ENCODE results near the gene USP10.

Gene USP10

DNA sequence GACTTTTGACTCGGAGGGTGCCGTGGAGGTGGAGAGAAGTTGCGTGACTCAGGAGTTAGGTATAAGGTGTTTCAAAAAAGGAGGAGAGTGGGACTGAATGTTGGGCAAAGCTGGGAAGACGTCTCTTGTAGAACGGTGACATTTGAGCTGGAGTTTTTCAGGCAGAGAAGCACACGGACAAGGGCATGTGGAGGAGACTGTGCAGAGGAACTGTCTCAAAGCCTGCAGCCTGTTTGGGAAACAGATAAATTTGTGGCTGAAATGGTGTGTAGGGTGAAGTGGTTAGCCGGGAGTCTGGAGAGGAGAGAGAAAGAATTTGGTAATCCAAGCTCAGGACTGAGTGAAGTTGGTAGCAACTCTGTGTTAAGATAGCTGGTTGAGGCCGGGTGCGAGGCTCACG is 9.8 kb downstream of the USP10 start:
- no peak for TF ChIP-seq FOXP2 (optimal IDR thresholded peaks at IDR 0.05; ENCODE audit: borderline replicate concordance, extremely low read depth, extremely low read length, insufficient read depth)
- no peak for TF ChIP-seq TAF1 (IDR thresholded peaks at IDR 0.05; ENCODE audit: borderline replicate concordance, insufficient read depth, low read length)
- no peak for TF ChIP-seq POLR2AphosphoS5 (IDR thresholded peaks at IDR 0.05; ENCODE audit: low read depth, low read length)
- no peak for TF ChIP-seq SIN3A (IDR thresholded peaks at IDR 0.05; ENCODE audit: borderline replicate concordance, insufficient read depth, low read length)
- TF ChIP-seq, protein P1, sequence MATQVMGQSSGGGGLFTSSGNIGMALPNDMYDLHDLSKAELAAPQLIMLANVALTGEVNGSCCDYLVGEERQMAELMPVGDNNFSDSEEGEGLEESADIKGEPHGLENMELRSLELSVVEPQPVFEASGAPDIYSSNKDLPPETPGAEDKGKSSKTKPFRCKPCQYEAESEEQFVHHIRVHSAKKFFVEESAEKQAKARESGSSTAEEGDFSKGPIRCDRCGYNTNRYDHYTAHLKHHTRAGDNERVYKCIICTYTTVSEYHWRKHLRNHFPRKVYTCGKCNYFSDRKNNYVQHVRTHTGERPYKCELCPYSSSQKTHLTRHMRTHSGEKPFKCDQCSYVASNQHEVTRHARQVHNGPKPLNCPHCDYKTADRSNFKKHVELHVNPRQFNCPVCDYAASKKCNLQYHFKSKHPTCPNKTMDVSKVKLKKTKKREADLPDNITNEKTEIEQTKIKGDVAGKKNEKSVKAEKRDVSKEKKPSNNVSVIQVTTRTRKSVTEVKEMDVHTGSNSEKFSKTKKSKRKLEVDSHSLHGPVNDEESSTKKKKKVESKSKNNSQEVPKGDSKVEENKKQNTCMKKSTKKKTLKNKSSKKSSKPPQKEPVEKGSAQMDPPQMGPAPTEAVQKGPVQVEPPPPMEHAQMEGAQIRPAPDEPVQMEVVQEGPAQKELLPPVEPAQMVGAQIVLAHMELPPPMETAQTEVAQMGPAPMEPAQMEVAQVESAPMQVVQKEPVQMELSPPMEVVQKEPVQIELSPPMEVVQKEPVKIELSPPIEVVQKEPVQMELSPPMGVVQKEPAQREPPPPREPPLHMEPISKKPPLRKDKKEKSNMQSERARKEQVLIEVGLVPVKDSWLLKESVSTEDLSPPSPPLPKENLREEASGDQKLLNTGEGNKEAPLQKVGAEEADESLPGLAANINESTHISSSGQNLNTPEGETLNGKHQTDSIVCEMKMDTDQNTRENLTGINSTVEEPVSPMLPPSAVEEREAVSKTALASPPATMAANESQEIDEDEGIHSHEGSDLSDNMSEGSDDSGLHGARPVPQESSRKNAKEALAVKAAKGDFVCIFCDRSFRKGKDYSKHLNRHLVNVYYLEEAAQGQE (IDR thresholded peaks at IDR 0.05; ENCODE audit: insufficient read depth in 1 of 2, low read depth in 2 of 2, low read length in 2 of 2) = no peak

DNA sequence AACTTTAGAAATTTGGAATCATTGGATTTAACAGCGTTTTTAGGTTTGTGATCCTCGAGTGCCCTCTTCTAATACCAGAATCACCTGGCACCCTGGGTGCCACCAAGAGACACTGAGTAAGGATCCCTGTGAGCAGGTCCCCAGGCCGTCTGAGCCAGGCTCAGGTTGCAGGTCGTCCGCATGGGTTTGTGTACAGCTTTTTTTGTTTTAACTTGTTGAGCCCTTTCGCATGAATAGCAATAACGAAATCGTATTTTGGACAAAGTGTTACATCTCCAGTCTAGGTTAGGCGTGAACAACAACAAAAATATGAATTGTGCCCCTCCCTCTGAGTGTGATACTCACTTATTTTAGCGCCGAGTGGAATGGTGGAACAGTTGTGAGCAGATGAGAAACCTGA is 10.9 kb downstream of the USP10 start:
- TF ChIP-seq, protein P1 (IDR thresholded peaks at IDR 0.05; ENCODE audit: insufficient read depth in 1 of 2, low read depth in 2 of 2, low read length in 2 of 2) = no peak
- TF ChIP-seq TAF1 (IDR thresholded peaks at IDR 0.05; ENCODE audit: borderline replicate concordance, insufficient read depth, low read length) (no peak), FOXP2 (optimal IDR thresholded peaks at IDR 0.05; ENCODE audit: borderline replicate concordance, extremely low read depth, extremely low read length, insufficient read depth) (no peak), POLR2AphosphoS5 (IDR thresholded peaks at IDR 0.05; ENCODE audit: low read depth, low read length) (no peak), SIN3A (IDR thresholded peaks at IDR 0.05; ENCODE audit: borderline replicate concordance, insufficient read depth, low read length) (no peak)

DNA sequence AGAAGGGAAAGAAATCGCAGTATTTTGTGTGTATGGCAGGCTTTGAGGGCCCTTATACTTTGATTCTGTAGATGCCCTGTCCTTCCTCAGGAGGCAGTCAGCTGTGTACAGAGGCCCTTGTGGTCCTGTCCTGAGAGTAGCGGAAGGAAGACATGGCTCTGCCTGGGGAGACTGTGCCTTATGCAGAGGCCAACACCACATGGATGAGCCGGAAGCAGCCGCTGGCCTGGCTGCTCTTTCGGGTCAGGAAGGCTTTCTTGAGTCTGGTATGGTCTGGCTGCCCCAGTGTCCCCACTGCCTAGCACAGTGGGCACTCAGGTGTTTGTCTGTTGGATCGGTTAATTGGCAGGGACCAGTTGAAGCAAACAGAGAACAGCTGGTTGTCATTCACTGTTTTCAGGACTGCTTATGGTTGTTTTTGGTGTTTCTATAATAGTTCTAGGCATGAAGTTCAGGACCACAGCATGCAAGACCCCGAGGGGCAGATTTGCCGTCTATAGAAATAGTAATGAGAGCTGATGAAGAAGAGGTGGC is 12.4 kb downstream of the USP10 start:
- TF ChIP-seq TAF1 (IDR thresholded peaks at IDR 0.05; ENCODE audit: borderline replicate concordance, insufficient read depth, low read length) (no peak), POLR2AphosphoS5 (IDR thresholded peaks at IDR 0.05; ENCODE audit: low read depth, low read length) (no peak), FOXP2 (optimal IDR thresholded peaks at IDR 0.05; ENCODE audit: borderline replicate concordance, extremely low read depth, extremely low read length, insufficient read depth) (no peak), SIN3A (IDR thresholded peaks at IDR 0.05; ENCODE audit: borderline replicate concordance, insufficient read depth, low read length) (no peak)
- TF ChIP-seq, protein P1 (IDR thresholded peaks at IDR 0.05; ENCODE audit: insufficient read depth in 1 of 2, low read depth in 2 of 2, low read length in 2 of 2) = no peak

DNA sequence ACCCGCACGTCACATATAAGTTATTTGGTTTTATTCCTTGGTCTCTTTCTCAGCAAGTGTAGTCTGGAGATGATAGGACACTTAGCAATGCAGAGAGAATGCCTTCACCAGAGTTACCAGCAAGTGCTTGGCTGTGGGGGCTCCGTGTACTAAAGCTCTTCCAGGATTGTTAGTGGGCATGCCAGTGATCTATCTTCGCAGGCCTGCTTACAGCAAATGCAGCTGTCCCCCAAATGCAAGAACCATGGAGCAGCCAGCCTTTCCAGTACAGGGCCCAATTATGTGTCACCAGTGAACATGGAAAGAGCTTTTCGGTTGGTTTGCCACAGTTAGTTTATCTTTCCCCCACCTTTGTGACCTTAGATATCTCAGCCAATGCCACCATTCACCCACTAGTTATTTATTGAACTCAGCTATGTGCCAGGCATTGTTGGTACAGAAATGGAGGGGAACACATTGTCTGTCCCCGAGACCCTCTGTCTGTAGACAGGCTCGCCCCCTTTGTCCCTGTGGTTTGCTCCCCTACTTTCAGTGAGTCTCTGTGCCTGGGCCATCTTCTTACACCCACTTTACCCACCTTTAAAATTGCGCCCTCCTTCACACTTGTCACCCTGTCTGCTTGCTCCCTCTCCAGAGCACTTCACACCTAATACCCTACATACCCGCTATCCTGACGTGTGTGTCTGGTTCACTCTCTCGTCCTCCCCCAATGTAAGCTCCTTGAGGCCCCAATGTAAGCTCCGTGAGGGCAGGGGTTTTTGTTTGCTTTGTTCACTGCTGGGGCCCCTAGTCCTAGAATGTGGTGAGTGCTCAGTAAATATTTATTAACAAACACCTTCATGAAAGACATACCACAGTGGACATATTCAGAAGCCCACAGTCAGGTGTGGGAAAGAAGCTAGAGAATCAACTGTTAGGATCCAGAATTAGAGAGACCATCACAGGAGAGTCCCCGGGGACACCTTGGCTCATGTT is 13.3 kb downstream of the USP10 start:
- TF ChIP-seq SIN3A (IDR thresholded peaks at IDR 0.05; ENCODE audit: borderline replicate concordance, insufficient read depth, low read length) = no peak
- no peak for TF ChIP-seq TAF1 (IDR thresholded peaks at IDR 0.05; ENCODE audit: borderline replicate concordance, insufficient read depth, low read length)
- TF ChIP-seq FOXP2 (optimal IDR thresholded peaks at IDR 0.05; ENCODE audit: borderline replicate concordance, extremely low read depth, extremely low read length, insufficient read depth) = no peak
- no peak for TF ChIP-seq POLR2AphosphoS5 (IDR thresholded peaks at IDR 0.05; ENCODE audit: low read depth, low read length)
- TF ChIP-seq, protein P1 (IDR thresholded peaks at IDR 0.05; ENCODE audit: insufficient read depth in 1 of 2, low read depth in 2 of 2, low read length in 2 of 2) = no peak

Data from PFSK-1 (cell line).